Ammon's horn (tissue), 1 donor: ENCODE measurements around the gene PLEKHG4.

Experiments used
- DNase-seq: peaks from one replicate; pipeline ENCODE4 v3.0.0-alpha.2; 2016; ENCODE audit warnings: low spot score

PLEKHG4 gene

GRCh38 chr16:67260426-67261063 is 18.8 kb upstream of the PLEKHG4 start:
- DNase-seq = peak; percentile 42

GRCh38 chr16:67263201-67263600 is 16.1 kb upstream of the PLEKHG4 start:
- no peak for DNase-seq

GRCh38 chr16:67264277-67264676 is 15.1 kb upstream of the PLEKHG4 start:
- DNase-seq = no peak

DNA sequence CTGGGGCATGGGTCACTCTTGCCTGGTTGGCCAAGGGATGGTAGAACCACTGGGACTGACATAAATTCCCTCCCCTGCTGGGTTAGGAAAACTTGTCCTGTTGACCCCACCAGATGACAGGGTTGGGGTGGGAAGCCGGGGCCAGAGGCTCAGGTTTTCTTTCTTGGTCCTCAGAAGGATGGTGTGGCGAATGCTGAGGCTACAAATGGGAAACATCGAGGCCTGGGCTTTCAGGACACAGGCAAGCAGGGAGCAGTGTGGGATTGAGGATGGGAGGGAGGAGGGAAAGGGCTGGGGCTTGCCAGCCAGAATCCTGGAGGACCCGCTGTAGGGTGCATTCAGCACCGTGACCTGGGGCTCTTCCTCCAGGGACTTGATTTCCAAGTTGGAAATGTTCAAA is 14.5 kb upstream of the PLEKHG4 start:
- DNase-seq = no peak

GRCh38 chr16:67265834-67266233 is 13.5 kb upstream of the PLEKHG4 start:
- DNase-seq = no peak

DNA sequence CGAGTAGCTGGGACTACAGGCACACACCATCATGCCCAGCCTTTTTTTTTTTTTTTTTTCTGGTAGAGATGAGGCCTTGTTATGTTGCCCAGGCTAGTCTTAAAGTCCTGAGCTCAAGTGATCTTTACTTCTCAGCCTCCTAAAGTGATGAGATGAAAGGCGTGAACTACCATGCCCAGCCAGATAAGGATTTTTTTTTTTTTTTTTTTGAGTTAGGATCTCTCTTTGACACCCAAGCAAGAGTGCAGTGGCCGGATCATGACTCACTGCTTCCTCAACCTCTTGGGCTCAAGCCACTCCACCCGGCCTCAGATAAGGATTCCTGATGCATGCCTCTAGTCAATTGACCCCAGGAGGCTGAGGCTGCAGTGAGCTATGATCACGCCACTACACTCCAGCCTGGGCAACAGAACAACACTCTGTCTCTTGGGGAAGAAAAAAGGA is 11.2 kb upstream of the PLEKHG4 start:
- DNase-seq = no peak

GRCh38 chr16:67269766-67270165 is 9.6 kb upstream of the PLEKHG4 start:
- no peak for DNase-seq

DNA sequence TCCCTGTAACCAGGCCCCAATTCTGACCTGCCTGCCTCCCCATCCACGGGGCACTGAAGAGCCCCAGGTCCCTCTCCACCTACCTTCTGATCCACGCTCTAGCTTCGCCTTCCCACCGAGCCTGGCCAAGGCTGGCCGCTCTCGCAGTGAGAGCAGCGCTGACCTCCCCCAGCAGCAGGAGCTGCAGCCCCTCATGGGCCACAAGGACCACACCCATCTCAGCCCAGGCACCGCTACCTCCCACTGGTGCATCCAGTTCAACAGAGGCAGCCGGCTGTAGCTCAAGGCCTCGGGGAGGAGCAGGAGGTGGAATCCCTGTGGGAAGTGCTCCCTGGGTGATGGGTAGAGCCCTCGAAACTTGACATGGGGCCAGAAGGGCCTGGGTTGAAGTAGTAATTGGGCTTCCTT is 8.4 kb upstream of the PLEKHG4 start:
- DNase-seq = no peak

DNA sequence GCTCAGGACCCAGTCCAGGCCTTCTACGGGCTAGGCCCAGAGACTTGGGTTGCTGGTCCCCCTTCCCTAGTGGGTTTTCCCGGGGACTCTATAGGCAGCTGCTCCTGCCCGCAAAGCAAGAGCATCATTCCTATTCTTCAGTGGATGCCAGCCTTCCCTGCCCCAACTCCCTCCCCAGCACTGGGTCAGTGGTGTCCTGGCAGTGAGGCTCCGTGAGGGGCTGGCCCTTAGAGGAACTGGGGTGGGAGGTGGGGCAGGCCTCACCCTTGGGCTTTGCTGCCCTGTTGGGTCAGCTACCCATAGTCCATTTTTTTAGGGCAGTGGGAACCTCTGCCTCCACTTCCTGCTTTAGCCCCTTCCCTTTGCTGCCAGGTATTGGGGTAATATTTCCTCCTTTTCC is 7.9 kb upstream of the PLEKHG4 start:
- DNase-seq = no peak

DNA sequence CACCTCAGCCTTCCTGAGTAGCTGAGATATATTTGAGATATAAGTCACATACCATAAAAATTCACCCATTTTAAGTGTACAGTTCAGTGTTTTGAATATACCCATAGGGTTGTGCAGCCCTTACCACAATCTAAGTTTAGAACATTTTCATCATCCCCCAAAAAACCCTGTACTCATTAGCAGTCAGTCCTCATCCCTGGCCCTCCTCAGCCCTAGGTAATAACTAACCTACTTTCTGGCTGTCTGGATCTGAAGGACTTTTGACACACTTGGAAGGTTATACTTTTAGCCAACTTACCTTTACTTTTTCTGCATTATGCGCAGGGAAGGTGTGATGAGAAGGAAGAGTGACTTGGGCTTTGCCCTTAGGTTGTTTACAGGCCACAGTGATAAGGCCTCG is 4.0 kb upstream of the PLEKHG4 start:
- DNase-seq = no peak

DNA sequence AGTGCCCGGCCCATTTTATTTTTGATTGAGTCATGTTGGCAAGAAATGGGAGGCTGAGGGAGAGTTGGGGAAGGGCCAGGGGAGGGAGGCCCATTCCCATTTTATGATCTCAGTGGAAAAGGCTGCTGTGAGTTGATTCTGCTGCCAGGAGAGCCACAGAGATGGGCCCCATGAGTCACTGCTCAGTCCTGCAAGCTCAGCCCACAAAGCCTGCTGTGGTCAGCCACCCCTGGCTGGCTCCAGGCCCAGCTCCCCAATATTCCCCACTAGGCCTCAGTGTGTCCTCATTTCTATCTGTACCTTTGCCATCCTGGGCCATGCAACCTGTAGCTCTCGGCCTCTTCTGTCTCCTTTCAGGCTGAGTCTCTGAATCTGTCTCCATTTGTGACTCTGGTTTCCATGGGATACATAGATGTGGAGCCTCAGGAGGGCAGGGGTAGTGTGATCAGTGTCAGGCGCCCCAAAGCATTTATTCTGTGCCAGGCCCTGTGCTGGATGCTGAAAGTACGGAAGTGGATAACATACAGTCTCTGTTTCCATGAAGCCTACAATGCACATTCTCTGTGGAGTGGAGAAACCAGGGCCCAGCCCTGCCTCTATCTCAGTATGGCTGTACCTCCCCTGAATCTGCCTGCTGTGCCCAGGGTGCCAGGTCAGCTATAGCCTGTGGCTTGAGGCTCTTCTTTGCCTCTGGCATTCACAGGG is 1.9 kb upstream of the PLEKHG4 start:
- DNase-seq = no peak

GRCh38 chr16:67277999-67278772 is 1.1 kb upstream of the PLEKHG4 start:
- no peak for DNase-seq

- peak; percentile 14 for DNase-seq
Observed at GRCh38 chr16:67278773-67279295, 498 bp upstream of the PLEKHG4 start.

- no peak for DNase-seq
Observed at GRCh38 chr16:67280090-67281015, 1.0 kb downstream of the PLEKHG4 start.

DNA sequence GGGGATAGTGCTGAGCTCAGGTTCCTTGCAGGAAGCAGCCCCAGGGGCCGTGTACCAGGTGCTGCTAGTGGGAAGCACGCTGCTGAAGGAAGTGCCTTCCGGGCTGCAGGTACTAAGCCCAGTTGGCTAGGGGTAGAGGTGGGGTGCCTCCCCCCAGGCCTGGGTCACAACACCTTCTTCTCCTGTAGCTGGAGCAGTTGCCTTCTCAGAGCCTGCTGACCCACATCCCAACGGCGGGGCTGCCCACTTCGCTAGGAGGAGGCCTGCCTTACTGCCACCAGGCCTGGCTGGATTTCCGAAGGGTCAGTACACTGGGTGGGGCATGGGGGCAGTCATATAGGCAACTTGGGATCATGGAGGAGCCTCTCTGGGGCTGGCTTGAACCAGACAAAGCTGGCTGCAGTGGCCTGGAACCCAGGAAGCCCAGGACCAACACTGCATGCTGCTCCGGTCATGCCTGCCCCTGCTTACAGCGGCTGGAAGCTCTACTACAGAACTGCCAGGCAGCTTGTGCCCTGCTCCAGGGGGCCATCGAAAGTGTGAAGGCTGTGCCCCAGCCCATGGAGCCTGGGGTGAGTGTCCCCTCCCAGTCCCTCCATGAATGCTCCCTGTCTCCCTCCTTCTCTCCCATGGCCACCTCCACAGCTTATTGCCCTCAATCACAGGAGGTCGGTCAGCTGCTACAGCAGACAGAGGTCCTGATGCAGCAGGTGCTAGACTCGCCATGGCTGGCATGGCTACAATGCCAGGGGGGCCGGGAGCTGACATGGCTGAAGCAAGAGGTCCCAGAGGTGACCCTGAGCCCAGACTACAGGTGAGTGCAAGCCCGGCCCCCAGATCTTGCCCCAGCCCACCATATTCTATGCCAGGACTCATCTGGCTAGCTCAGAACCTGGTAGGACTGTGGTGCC is 2.5 kb downstream of the PLEKHG4 start:
- no peak for DNase-seq

DNA sequence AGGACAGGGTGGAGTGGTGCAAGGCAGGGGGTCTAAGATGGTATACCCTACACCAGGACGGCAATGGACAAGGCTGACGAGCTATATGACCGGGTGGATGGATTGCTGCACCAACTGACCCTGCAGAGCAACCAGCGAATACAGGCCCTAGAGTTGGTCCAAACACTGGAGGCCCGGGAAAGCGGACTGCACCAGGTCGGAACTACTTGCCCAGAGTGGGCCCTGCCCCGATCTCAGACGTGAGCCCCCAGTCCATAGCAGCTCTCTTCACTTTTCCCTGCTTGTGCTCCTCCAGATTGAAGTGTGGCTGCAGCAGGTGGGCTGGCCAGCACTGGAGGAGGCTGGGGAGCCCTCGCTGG is 3.1 kb downstream of the PLEKHG4 start:
- DNase-seq = no peak

DNA sequence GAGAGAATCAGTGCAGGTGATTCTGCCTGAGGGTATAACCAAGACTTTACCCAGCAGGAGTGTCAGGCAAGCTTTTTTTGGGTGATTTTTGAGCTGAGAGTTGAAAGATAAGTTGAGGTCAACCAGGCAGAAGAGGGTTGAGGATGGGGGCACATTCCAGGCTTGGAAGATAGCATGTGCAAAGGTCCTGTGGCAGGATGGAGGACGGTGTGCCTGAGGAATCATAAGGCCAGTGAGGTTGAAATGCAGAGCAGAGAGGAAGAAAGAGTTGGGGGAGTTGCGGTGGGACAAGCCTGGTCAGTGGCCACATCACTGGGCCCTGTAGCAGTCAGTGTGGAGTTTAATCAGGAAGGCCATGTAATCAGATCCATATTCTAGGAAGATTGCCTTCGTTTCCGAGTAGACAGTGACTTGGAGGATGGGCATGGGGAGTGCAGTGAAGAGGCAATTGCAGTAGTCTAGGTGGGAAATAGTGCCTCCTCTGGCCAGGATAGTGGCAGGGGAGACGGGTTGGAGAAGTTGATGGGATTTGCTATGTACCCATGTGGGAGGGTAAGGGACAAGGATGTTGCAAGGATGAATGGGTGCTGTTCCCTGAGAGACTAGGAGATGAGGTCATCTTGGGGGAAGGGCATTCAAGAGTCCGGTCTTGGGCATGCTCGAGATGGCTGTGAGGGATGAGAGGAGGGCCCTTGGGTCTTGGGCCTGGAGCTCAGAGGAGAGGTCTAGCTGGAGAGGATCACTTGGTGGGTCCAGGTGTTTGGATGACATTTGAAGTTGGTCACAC is 3.9 kb downstream of the PLEKHG4 start:
- no peak for DNase-seq

GRCh38 chr16:67283826-67284555 is 4.7 kb downstream of the PLEKHG4 start:
- DNase-seq = no peak
